Spleen (tissue), 7 donors: Measurements from ENCODE around the gene NIPAL3.

Experiments used
- CTCF ChIP-seq, 11 experiments: fragments of 200-600 bp in 7 of 11; fragments of 450-650 bp in 4 of 11; sonication (generic) in 4 of 11; IDR thresholded peaks in 8 of 11; conservative IDR thresholded peaks in 3 of 11; 1 replicate in 7 of 11; 2 replicates in 4 of 11; pipeline versions ENCODE4 v1.4.0 to v1.8.0; 2016 to 2021; ENCODE audit warnings: antibody characterized with exemption in 11 of 11, inconsistent platforms in 4 of 11, mild to moderate bottlenecking in 1 of 11
- POLR2A ChIP-seq, 3 donors: fragments of 450-650 bp; IDR thresholded peaks; one replicate each; pipeline ENCODE4 v1.5.1; 2017; ENCODE audit warnings: antibody characterized with exemption in 3 of 3, mild to moderate bottlenecking in 1 of 3
- POLR2AphosphoS5 ChIP-seq, 3 donors: sonication (generic); formaldehyde crosslinking; IDR thresholded peaks; one replicate each; pipeline ENCODE4 v1.5.1; 2017; ENCODE audit warnings: antibody characterized with exemption in 3 of 3
- donor health status: DM: no; HTN: no; CAD: no; lungs with moderate emphysema.
- donor health status: DM: no; HTN: no; CAD: no.
- donor health status: DM: no; HTN: no; CAD: no.

GRCh38 chr1:24392604-24392946 lies 23.0 kb upstream of the NIPAL3 start:
- TF ChIP-seq POLR2AphosphoS5 (IDR thresholded peaks at IDR 0.05) (no peak), CTCF (IDR thresholded peaks at IDR 0.05 in 8 of 11, conservative IDR thresholded peaks at IDR 0.05 in 3 of 11) (peak in 6 of 11 experiments; percentile 0 to 61 (median 23)), POLR2A (IDR thresholded peaks at IDR 0.05) (no peak)
